ENCODE measurements around the gene TRAF3. TPM values are rescaled to one million over a fixed set of nuclear protein-coding genes. Genes with fewer than 3 reads are reported as not detected.
"Not testable (repeated sequence)": the region's sequence is repeated elsewhere in the genome, so short reads cannot be mapped to it uniquely, and the experiment has no call there.

The TRAF3 gene
- total RNA-seq, 1 donor from 2014 or later, result 10.7 TPM

DNA sequence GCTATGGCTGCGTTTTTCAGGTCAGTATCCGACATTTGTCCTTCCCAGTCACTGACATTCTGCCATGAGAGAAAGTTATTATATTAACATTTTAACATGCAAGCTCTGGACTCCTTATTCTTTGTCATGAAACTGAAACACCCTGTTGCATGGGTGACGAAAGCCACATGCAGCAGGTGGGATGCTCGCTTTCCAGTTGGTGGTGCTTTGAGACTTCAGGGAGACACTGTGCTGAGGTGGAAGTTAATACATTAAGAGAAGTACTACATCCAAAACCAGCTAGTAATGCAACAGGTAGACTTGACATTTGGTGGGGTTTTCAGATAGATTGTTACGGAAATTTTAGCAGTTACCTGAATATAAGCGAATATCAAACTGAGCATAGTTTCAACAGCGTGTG lies 112.4 kb downstream of the TRAF3 start:
- no peak for DNase-seq (ENCODE audit: low read depth in 2 of 2)

DNA sequence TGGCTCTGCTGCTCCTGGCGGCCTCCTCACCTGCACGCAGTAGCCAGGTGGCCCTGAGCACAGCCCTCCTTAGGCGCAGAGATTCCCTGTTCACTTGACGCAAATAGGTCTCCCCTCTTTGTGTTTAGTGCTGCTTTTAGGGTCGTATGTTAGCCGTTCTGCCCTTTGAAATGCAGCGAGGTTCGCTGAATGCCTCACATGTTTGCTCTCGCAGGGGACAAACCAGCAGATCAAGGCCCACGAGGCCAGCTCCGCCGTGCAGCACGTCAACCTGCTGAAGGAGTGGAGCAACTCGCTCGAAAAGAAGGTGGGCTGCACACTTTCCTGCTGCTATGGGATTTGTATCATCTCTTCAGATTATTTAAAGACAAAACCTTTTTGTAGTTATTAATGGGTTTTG lies 113.9 kb downstream of the TRAF3 start:
- DNase-seq (ENCODE audit: low read depth in 2 of 2), result no peak

DNA sequence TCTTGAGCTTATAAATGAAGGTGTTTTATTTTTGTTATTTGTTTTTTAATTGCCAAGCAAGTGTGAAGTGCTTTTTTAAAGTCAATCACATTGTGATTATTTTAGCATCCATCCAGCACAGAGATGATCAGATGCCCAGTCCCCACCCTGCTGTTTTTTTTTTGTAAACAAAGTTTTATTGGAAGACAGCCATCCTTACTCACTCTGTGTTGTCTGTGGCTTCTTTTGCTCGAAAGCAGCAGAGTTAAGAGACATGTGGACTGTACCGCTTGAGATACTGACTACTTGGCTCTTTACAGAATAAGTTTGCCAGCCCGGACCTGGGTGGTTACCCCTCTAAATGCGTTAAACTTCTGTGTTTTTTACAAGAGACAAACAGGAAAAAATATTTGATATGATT lies 114.3 kb downstream of the TRAF3 start:
- no peak for DNase-seq (ENCODE audit: low read depth in 2 of 2)

DNA sequence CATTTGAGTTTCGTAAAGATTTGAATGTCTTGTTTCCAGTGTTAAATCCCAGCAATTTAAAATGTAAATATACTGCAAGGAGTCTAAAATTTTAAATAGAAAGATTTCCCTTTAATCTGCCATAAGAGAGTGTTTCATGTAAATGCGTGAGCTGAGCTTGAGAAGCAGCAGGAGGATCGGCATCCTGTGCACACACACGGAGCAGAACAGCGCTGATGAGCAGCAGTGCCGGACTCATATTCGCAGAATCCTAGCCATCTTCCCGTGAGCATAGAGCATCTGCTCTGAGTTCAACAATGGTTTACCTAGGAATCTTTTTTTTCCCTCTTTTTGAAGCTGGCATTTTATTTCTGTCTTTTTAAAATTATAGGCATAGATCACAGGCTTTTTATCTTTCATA lies 115.4 kb downstream of the TRAF3 start:
- DNase-seq (ENCODE audit: low read depth in 2 of 2), result no peak

DNA sequence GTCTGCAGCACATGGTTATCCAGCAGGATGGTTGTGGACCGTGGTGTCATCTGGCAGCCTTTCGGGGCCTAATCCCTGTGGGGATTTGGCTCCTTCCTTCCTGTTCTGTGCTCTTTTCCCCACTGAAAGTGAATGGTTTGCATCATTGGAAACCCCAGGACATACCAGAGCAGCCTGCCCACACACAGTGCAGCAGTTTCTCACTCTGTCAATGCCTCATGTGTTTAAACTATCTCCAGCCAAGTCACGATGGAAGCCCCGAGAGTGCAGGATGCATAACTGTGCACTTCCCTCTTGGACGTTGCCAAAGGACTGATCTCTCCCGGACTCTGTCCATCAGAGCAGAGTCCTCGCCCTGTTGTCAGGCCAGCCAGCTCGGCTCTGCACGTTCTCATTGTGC lies 116.2 kb downstream of the TRAF3 start:
- peak; percentile 20 to 91 for DNase-seq (ENCODE audit: low read depth in 2 of 2)

DNA sequence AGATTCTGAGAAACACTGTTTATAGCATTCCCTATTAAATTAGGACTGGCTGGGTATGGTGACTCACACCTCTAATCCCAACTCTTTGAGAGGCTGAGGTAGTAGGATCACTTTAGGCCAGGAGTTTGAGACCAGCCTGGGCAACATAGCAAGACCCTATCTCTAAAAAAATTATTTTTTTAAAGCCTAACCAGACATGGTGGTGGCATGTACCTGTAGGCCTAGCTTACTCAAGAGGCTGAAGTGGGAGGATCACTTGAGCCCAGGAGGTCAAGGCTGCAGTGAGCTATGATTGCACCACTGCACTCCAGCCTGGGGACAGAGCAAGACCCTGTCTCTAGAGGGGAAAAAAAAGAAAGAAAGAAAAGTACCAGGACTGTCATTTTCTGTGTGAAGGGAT lies 119.5 kb downstream of the TRAF3 start:
- not testable (repeated sequence) for DNase-seq (ENCODE audit: low read depth in 2 of 2)

DNA sequence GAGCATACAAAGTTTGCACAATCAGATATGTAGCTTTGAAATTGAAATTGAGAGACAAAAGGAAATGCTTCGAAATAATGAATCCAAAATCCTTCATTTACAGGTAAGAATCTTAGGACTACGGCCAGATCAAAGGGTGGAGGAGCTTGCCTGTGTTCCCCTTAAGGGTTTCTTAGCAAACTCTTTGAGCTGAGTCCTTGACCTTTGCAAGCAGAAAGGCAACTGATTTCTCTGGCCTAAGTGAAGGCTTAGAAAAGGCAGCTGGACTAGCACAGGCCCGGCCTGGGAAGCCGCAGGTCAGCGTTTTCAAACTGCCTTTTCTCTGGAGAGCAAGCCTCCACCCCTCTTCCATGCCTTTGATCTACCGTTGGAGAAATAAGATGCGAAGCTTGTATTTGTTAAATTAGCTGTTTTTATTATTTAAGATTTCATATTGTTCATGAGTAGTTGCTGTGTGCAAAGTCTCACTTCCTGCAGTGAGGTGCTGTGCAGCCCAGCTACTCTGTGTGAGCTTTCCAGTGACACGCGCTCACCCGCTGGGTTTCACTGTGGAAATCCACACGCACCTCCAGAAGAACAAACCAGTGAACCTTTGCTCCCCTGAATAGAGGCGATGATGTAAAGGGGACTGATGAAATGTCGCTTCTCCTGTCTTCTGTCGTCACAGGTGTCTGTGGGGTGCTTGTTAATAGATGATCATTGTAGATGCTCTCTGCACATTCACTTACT lies 120.2 kb downstream of the TRAF3 start:
- no peak for DNase-seq (ENCODE audit: low read depth in 2 of 2)

DNA sequence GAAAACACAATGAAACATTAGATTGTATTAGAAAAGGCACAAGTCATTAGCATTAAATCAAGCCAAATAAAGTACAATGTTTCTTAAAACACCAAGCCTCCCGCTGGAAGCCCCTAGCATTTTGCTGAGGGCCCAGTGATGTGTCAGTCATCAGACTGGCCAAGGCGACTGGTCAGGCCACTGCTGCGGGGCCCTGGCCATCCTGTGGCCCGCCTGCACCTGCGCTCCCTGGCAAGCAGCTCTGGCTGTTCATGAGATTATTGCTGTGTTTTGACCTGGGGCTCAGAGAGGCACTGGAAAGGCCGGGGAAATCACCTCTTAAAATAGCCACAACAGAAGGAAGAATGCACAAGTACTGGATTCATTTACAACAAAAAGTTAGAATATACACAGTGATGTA lies 121.0 kb downstream of the TRAF3 start:
- DNase-seq (ENCODE audit: low read depth in 2 of 2), result no peak

DNA sequence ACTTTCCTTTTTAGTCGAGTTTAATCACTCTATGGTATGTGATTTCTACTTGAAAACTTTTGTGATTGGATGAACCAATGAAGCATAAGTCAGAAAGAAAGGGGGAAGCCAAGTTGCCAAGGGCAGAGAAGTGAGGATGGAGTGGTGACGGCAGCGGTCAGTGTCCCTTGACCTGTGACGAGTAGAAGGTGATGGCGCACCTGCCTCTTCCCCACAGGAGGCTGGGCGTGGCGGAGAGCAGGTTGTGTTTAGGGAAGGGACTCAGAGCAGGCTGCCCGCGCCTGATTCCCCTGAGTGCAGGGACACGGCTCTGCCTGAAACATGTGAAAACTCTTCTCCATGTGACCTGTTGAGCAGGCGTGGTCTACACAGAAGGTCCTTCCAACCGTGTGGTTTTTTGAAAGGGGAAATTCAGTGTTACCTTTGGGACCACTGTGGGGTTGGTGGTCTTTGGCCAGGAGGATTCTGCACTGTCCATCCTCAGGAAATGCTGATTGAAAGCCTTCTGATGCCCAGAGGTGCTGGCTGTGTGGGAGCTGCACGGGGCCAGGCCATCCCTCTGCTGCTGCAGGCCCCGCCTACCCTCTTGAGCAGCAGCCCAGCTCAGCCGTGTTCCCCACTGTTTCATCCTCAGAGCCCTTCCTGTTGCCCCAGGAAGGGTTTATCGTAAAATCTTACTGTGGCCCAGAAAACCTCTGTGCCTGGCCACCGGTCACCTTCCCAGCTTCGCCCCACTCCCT lies 121.7 kb downstream of the TRAF3 start:
- no peak for DNase-seq (ENCODE audit: low read depth in 2 of 2)

DNA sequence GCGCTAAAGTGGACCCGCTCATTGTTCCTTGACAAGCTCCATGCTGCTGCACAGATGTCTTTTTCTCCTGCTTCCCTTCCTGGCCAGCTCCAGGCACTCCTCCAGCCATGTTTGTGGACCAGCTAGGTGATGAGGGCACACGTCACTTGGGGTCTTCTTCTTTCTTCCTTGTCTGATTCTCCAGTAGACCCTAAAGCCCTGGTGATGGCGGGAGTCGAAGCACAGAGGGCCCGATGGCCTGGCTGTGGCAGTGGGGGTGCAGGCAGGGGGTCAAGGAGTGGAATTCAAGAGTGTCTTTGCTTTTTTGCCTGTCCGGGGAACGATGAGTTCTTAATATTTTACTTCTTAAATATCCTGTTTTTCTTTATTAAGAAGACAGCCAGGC lies 122.3 kb downstream of the TRAF3 start:
- DNase-seq (ENCODE audit: low read depth in 2 of 2), result no peak

DNA sequence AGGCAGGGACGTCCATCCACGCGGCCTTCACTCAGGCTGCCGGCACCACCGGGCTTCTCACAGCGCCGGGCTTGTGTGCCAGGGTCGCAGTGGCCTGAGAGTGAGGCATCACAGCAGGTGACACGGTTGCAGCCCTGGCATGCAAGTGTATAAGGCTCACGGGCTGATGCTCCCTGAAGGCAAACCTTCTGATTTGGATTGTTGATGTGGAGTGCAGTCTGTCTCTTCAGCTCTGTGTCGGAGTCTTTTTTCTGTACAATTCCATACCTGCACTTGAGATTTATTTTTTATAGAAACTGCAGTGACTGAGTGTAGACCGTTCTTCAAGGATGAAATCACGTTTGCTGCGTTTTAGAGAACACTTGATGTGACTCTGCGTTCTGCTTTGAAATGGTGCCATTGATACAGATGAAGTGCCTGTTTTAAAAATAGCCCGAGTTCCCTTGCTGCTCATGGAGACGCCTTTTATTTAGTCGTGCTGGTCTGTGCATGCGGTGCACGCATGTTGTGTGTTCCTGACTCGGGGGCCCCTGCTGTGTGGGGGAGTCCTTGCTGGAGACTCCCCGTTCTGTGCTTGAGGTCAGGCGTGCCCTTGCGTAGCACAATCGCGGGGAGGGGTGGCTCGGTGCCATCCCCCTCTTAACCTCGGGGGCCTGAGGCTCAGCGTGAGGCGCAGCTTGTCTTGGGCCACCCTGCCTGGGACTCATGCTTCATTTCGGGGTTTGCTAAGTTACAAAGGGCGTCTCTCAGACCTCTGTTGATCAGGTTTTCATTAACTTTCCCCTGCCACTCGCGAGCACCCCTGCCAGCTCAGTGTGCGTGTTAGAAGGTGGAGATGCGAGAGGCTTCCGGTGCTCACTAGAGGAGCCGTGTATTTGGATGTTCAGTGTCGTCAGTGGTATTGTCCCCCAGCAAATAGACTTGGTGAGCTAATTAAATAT lies 123.7 kb downstream of the TRAF3 start:
- no peak for DNase-seq (ENCODE audit: low read depth in 2 of 2)

DNA sequence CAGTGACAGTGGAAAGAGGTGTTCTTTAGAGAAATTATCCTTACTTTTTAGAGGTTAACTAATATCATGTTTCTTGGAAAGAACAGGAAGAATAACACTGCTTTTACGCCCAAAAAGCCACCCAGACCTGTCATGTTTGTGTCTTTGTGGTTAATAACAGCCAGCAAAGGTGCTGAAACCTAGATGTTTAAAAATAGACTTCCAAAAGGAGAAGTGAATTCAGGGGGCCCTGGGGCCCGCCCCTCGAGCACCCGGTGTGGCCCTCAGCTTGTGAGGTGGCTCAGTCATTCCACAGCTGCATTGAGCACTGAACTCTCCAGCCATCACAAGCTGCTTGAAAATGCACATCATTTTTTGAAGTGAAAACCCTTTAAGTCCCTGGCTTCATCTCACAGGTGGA lies 124.4 kb downstream of the TRAF3 start:
- no peak for DNase-seq (ENCODE audit: low read depth in 2 of 2)

DNA sequence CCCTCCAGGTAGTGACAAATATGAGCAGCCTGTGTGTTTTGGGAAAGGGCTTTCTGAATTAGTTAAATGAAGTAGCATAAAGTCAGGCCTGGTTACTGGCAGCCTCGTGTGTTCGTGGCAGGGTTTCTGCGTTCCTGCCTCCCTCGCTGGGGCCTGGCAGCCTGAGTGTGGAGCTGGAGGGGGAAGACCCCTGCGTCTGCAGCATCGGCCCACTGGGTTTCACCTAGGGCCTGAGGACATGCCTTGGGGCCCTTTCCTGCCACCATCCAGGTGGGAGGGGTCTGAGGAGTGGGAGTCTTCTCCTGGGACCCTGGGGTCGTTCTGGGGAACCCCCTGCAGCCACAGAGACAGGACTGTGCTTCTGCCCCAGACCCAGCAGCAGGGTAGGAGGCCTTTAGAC lies 124.8 kb downstream of the TRAF3 start:
- DNase-seq (ENCODE audit: low read depth in 2 of 2), result no peak

DNA sequence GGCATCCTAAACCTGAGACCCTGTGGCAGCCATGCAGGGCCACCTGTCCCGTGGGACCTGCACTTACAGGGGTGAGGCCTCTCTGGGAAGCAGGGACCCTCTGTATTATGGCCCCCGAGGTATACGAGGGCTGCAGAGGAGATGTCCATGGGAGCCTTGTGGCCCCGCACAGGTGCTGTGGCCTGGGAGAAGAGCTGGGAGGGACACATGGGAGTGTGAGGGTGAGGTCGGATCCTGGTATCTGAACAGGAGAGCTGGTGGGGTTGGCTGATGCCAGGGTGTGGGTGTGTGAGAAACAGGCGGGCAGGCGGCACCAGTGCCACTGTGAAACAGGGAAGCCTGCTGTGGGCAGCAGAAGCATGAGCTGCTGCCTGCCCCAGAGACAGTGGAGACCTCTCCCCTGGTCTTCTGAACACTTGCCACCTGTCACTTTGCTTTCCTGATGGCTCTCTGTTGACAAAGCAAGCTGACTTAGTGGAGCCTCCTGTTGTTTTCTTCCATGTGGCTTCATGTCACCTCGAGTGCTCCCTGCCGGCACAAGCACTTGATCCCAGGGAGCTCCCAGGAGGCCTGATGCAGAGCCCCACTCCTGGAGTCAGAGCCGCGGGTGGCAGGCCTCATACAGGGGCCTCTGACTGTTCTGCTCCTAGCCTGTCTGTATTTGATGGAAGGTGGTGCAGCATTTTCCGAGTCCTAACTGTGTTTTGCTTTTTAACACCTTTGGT lies 125.4 kb downstream of the TRAF3 start:
- no peak for DNase-seq (ENCODE audit: low read depth in 2 of 2)

DNA sequence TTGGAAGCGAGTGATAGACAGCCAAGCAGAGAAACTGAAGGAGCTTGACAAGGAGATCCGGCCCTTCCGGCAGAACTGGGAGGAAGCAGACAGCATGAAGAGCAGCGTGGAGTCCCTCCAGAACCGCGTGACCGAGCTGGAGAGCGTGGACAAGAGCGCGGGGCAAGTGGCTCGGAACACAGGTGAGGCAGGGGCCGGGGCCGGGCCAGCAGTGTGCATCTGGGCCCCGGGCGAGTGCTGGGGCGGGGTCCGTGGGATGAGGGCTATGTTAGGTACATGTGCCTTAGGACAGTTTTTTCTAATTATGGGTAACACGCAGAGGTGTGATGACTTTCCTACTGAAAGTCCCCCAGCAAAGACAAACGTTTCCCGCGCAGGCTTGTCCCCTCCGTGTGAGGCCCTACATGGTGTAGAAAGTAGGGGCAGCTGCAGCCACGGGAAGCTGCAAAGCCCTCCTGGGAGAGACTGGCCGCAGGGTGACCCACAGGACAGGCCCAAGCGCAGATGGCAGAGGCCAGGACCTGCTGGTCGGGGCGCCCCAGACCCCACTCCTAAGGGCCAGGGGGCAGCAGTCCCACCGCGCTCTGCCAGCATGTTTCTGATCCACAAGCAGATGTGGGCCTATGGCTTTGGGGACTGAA lies 126.1 kb downstream of the TRAF3 start:
- no peak for DNase-seq (ENCODE audit: low read depth in 2 of 2)

DNA sequence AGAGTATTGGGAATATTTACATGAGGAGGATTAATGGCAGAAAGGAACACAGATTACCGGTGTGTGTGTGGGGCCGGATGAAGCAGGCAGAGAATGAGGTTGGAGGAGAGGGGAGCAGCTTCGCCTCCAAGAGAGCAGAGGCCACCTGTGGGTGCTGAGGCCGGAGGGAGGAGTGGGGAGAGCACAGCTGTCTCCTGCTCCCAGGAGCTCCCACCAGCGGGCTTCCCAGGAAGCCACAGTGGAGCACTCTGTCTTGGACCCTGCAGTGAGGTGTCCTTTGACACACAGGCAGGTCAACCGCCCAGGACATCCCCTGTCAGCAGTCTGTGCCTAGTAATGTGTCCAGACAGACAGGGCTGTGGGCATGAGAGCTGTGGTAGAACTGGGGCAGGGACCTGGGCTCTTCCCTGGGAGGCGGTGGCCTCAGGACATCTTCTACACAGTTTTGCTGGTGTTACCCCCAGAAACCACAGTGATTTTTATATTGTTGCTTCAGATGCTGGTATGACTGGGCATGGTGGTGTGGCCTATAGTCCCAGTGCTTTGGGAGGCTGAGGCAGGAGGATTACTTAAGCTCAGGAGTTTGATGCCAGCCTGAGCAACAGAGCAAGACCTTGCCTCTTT lies 126.8 kb downstream of the TRAF3 start:
- DNase-seq (ENCODE audit: low read depth in 2 of 2), result no peak

DNA sequence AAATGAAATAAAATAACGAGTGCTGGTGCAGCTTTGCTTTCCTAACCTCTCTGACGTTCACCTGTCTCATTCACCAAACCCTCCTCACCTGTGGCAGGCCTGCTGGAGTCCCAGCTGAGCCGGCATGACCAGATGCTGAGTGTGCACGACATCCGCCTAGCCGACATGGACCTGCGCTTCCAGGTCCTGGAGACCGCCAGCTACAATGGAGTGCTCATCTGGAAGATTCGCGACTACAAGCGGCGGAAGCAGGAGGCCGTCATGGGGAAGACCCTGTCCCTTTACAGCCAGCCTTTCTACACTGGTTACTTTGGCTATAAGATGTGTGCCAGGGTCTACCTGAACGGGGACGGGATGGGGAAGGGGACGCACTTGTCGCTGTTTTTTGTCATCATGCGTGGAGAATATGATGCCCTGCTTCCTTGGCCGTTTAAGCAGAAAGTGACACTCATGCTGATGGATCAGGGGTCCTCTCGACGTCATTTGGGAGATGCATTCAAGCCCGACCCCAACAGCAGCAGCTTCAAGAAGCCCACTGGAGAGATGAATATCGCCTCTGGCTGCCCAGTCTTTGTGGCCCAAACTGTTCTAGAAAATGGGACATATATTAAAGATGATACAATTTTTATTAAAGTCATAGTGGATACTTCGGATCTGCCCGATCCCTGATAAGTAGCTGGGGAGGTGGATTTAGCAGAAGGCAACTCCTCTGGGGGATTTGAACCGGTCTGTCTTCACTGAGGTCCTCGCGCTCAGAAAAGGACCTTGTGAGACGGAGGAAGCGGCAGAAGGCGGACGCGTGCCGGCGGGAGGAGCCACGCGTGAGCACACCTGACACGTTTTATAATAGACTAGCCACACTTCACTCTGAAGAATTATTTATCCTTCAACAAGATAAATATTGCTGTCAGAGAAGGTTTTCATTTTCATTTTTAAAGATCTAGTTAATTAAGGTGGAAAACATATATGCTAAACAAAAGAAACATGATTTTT lies 128.2 kb downstream of the TRAF3 start:
- DNase-seq (ENCODE audit: low read depth in 2 of 2), result no peak

DNA sequence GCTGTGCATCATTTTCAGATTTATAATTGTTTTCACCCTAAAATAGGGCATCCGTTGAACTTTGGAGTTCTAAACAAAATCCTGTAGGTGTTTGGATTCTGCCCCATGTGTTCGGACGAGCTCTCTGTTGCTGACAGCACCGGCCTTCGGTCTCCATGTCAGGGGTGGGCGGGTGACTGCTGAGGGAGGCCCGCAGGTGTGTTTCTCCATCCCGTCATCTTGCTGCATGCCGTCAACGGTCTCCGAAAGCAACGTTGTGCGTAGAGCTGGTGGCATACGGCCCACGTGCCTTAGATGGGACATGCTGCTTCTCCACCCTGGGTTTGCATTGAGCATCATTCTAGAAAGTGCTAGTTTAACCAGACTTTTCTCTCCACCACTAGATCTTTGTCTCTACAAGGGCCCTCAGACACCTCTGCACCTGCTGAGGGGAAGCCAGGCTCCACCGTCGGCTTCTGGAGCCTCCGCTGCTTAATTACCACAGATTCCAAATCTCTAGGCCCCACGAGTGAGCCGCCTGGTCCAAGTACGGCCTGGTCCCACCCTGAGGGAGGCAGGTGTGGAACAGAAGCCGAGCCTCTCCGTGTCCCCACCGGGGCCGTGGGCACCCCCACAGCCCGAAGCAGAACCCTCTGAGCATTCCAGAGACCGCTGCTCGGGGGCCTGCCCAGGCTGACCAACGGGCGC lies 129.5 kb downstream of the TRAF3 start:
- no peak for DNase-seq (ENCODE audit: low read depth in 2 of 2)

Measured in lung microvascular endothelial cell (primary cell).